IMR-90 (cell line): ENCODE results near the gene SLC30A1.

Source experiments
- CHD1 ChIP-seq: IDR thresholded peaks from 2 replicates; pipeline ENCODE4 v1.6.1; 2012; ENCODE audit warnings: low read depth, low read length, improper control_type of control experiment
- CTCF ChIP-seq: conservative IDR thresholded peaks from 2 replicates; pipeline ENCODE4 v1.5.1; 2012; ENCODE audit warnings: mild to moderate bottlenecking, low read depth, low read length, improper control_type of control experiment
- MXI1 ChIP-seq: IDR thresholded peaks from 2 replicates; pipeline ENCODE4 v1.6.1; 2012; ENCODE audit warnings: low read depth, mild to moderate bottlenecking, low read length, moderate library complexity, borderline replicate concordance
- POLR2A ChIP-seq: IDR thresholded peaks from 2 replicates; pipeline ENCODE4 v1.6.1; 2012; ENCODE audit warnings: mild to moderate bottlenecking, low read depth, low read length
- RAD21 ChIP-seq: IDR thresholded peaks from 2 replicates; pipeline ENCODE4 v1.6.1; 2012; ENCODE audit warnings: low read length, improper control_type of control experiment
- RCOR1 ChIP-seq: IDR thresholded peaks from 2 replicates; pipeline ENCODE4 v1.6.1; 2012; ENCODE audit warnings: mild to moderate bottlenecking, low read length, improper control_type of control experiment; ENCODE audit not compliant: insufficient replicate concordance
- USF2 ChIP-seq: fragments of 150-350 bp; IDR thresholded peaks from 2 replicates; pipeline ENCODE4 v1.6.1; 2017; ENCODE audit warnings: mild to moderate bottlenecking, antibody characterized with exemption, low read length, low read depth

- TF ChIP-seq CTCF = no peak
- no peak for TF ChIP-seq USF2
- no peak for TF ChIP-seq POLR2A
- TF ChIP-seq RCOR1 = no peak
- TF ChIP-seq RAD21 = no peak
- no peak for TF ChIP-seq MXI1
- no peak for TF ChIP-seq CHD1
Measured at GRCh38 chr1:211627259-211627658, 48.3 kb upstream of the SLC30A1 start.
